ENCODE results near the gene MGST2.

- TF ChIP-seq EZH2phosphoT487 (IDR thresholded peaks at IDR 0.05; ENCODE audit: borderline replicate concordance, low read length) = no peak
- no peak for TF ChIP-seq CTCF (conservative IDR thresholded peaks at IDR 0.05; ENCODE audit: low read depth, low read length)
- no peak for TF ChIP-seq EZH2 (IDR thresholded peaks at IDR 0.05; ENCODE audit: low read length, unreplicated experiment)
Observed at GRCh38 chr4:139658185-139658584, 7.4 kb upstream of the MGST2 start.
